IMR-90 (cell line): ENCODE data around the gene ACOXL. TPM values are rescaled to one million over a fixed set of nuclear protein-coding genes. Genes with fewer than 3 reads are reported as not detected.

Experiments used
- ATAC-seq: fragments of 200-7000 bp; cut with Tn5 transposase; 2 replicates; pipeline ENCODE4 v1.9.1; 2020; ENCODE audit warnings: low read depth, mild to moderate bottlenecking, moderate library complexity
- BruUV-seq: library from RNA; stranded (reverse); fragments of 400-500 nt; replicated peaks from 2 replicates; lab custom pipeline; 2021; lab: Mats Ljungman, UMichigan
- CTCF ChIA-PET: fragments of 300-600 bp; formaldehyde crosslinking; extraction: SDS; loops from one replicate; lab custom pipeline; 2021; ENCODE audit warnings: antibody characterized with exemption; lab: Yijun Ruan, JAX
- POLR2A ChIA-PET: fragments of 300-600 bp; sonication (Branson Sonifier 250); formaldehyde crosslinking; loops from one replicate; lab custom pipeline; 2022; ENCODE audit warnings: antibody characterized with exemption; ENCODE audit not compliant: unreplicated experiment; lab: Charles Lee
- DNase-seq: peaks from one replicate; pipeline ENCODE4 v3.0.0; 2013
- H2AFZ ChIP-seq: replicated peaks from 2 replicates; pipeline ENCODE3; 2013; ENCODE audit warnings: low read length, mild to moderate bottlenecking; ENCODE audit not compliant: poor library complexity
- H2AK5ac ChIP-seq: 2 replicates; pipeline ENCODE4 v1.6.1; 2013; ENCODE audit warnings: low read depth, low read length, inconsistent platforms
- H2AK9ac ChIP-seq: replicated peaks from 2 replicates; pipeline ENCODE3; 2013; ENCODE audit warnings: mild to moderate bottlenecking, low read depth, low read length, moderate library complexity; ENCODE audit not compliant: poor library complexity
- H2BK120ac ChIP-seq: 2 replicates; pipeline ENCODE4 v1.6.1; 2013; ENCODE audit warnings: low read depth, low read length, inconsistent platforms
- H2BK15ac ChIP-seq: 3 replicates; pipeline ENCODE4 v1.6.1; 2013; ENCODE audit warnings: low read depth, low read length, inconsistent platforms
- H2BK20ac ChIP-seq: 2 replicates; pipeline ENCODE4 v1.6.1; 2013; ENCODE audit warnings: low read depth, mild to moderate bottlenecking, inconsistent platforms, low read length, moderate library complexity
- H2BK5ac ChIP-seq: 2 replicates; pipeline ENCODE4 v1.6.1; 2013; ENCODE audit warnings: mild to moderate bottlenecking, low read depth, low read length, inconsistent platforms; ENCODE audit not compliant: poor library complexity, severe bottlenecking
- H3K14ac ChIP-seq: replicated peaks from 2 replicates; pipeline ENCODE4 v1.6.1; 2013; ENCODE audit warnings: low read depth, low read length, inconsistent platforms
- H3K18ac ChIP-seq: 2 replicates; pipeline ENCODE4 v1.6.1; 2013; ENCODE audit warnings: low read depth, low read length, control low read depth
- H3K23ac ChIP-seq: 2 replicates; pipeline ENCODE4 v1.6.1; 2013; ENCODE audit warnings: low read depth, low read length, inconsistent platforms
- H3K27ac ChIP-seq: 2 replicates; pipeline ENCODE4 v1.5.1; 2013; ENCODE audit warnings: mild to moderate bottlenecking, control low read depth, low read length; ENCODE audit not compliant: insufficient read depth
- H3K27me3 ChIP-seq: 2 replicates; pipeline ENCODE4 v1.6.1; 2013; ENCODE audit warnings: low read length; ENCODE audit not compliant: control insufficient read depth, insufficient read depth
- H3K36me3 ChIP-seq: 2 replicates; pipeline ENCODE4 v1.6.1; 2013; ENCODE audit warnings: low read length, mixed read lengths; ENCODE audit not compliant: control insufficient read depth, insufficient read depth
- H3K4ac ChIP-seq: 2 replicates; pipeline ENCODE4 v1.6.1; 2013; ENCODE audit warnings: low read depth, low read length, inconsistent platforms
- H3K4me1 ChIP-seq: 2 replicates; pipeline ENCODE4 v1.6.1; 2013; ENCODE audit warnings: low read length, mixed read lengths; ENCODE audit not compliant: control insufficient read depth, insufficient read depth
- H3K4me2 ChIP-seq: 2 replicates; pipeline ENCODE4 v1.6.1; 2013; ENCODE audit warnings: low read depth, mild to moderate bottlenecking, control low read depth, low read length, moderate library complexity
- H3K4me3 ChIP-seq: 2 replicates; pipeline ENCODE4 v1.5.1; 2013; ENCODE audit warnings: low read depth, mild to moderate bottlenecking, control low read depth, low read length, moderate library complexity; ENCODE audit not compliant: insufficient read depth
- H3K56ac ChIP-seq: 2 replicates; pipeline ENCODE4 v1.6.1; 2013; ENCODE audit warnings: low read length, inconsistent platforms; ENCODE audit not compliant: insufficient read depth; ENCODE audit errors: extremely low read depth
- H3K79me1 ChIP-seq, 2 experiments: 2 replicates each; pipeline ENCODE4 v1.6.1; 2013; ENCODE audit warnings: low read length in 2 of 2, inconsistent platforms in 1 of 2, low read depth in 1 of 2
- H3K9ac ChIP-seq: 2 replicates; pipeline ENCODE4 v1.6.1; 2013; ENCODE audit warnings: low read depth, low read length, control low read depth
- H3K9me1 ChIP-seq: 2 replicates; pipeline ENCODE4 v1.6.1; 2013; ENCODE audit warnings: low read length, inconsistent platforms; ENCODE audit not compliant: insufficient read depth
- H3K9me3 ChIP-seq: 2 replicates; pipeline ENCODE4 v1.6.1; 2013; ENCODE audit warnings: low read length; ENCODE audit not compliant: control insufficient read depth, insufficient read depth
- H4K20me1 ChIP-seq: 2 replicates; pipeline ENCODE4 v1.6.1; 2013; ENCODE audit warnings: low read length, inconsistent platforms; ENCODE audit not compliant: insufficient read depth
- H4K5ac ChIP-seq: 2 replicates; pipeline ENCODE4 v1.6.1; 2013; ENCODE audit warnings: mild to moderate bottlenecking, low read depth, low read length, control low read depth
- H4K8ac ChIP-seq, 2 experiments: 2 replicates each; pipeline ENCODE4 v1.6.1; 2013; ENCODE audit warnings: low read depth in 2 of 2, low read length in 2 of 2, control low read depth in 1 of 2, inconsistent platforms in 1 of 2
- H4K91ac ChIP-seq: 2 replicates; pipeline ENCODE4 v1.6.1; 2013; ENCODE audit warnings: low read depth, low read length, inconsistent platforms; ENCODE audit not compliant: insufficient read depth
- BHLHE40 ChIP-seq: fragments of 150-350 bp; IDR thresholded peaks from 2 replicates; pipeline ENCODE4 v1.6.1; 2016; ENCODE audit warnings: mild to moderate bottlenecking, low read depth, low read length
- CEBPB ChIP-seq: IDR thresholded peaks from 2 replicates; pipeline ENCODE4 v1.6.1; 2012; ENCODE audit warnings: low read depth, low read length, improper control_type of control experiment
- CHD1 ChIP-seq: IDR thresholded peaks from 2 replicates; pipeline ENCODE4 v1.6.1; 2012; ENCODE audit warnings: low read depth, low read length, improper control_type of control experiment
- FOS ChIP-seq: fragments of 150-350 bp; IDR thresholded peaks from 2 replicates; pipeline ENCODE4 v1.6.1; 2016; ENCODE audit warnings: low read depth, low read length
- MAFK ChIP-seq: IDR thresholded peaks from 2 replicates; pipeline ENCODE4 v1.6.1; 2012; ENCODE audit warnings: low read depth, low read length, improper control_type of control experiment
- MAZ ChIP-seq: IDR thresholded peaks from 2 replicates; pipeline ENCODE4 v1.6.1; 2012; ENCODE audit warnings: low read depth, mild to moderate bottlenecking, low read length, improper control_type of control experiment, moderate library complexity, borderline replicate concordance
- MXI1 ChIP-seq: IDR thresholded peaks from 2 replicates; pipeline ENCODE4 v1.6.1; 2012; ENCODE audit warnings: low read depth, mild to moderate bottlenecking, low read length, moderate library complexity, borderline replicate concordance
- NFE2L2 ChIP-seq: fragments of 150-350 bp; IDR thresholded peaks from 2 replicates; pipeline ENCODE4 v1.6.1; 2016; ENCODE audit warnings: low read depth, mild to moderate bottlenecking, low read length
- POLR2A ChIP-seq: IDR thresholded peaks from 2 replicates; pipeline ENCODE4 v1.6.1; 2012; ENCODE audit warnings: mild to moderate bottlenecking, low read depth, low read length
- RAD21 ChIP-seq: IDR thresholded peaks from 2 replicates; pipeline ENCODE4 v1.6.1; 2012; ENCODE audit warnings: low read length, improper control_type of control experiment
- RCOR1 ChIP-seq: IDR thresholded peaks from 2 replicates; pipeline ENCODE4 v1.6.1; 2012; ENCODE audit warnings: mild to moderate bottlenecking, low read length, improper control_type of control experiment; ENCODE audit not compliant: insufficient replicate concordance
- RFX5 ChIP-seq: IDR thresholded peaks from 2 replicates; pipeline ENCODE4 v1.8.0; 2012; ENCODE audit warnings: low read depth, mild to moderate bottlenecking, low read length, moderate library complexity
- SMC3 ChIP-seq: fragments of 150-350 bp; IDR thresholded peaks from 2 replicates; pipeline ENCODE4 v1.6.1; 2016; ENCODE audit warnings: low read depth, mild to moderate bottlenecking, antibody characterized with exemption, low read length, moderate library complexity
- WGBS, 2 experiments: methylation state at CpG; one replicate each; pipeline versions ENCODE4 v1.1.5 to v1.1.7; 2013; ENCODE audit warnings: missing lambda C conversion rate in 2 of 2; ENCODE audit not compliant: insufficient read length in 1 of 2; ENCODE audit errors: extremely low coverage in 2 of 2; 5-methylcytosine and 5-hydroxymethylcytosine counted together
- dilution Hi-C: fragments of 300-500 bp; cut with HindIII; formaldehyde crosslinking; loops from one replicate; pipeline ENCODE4 v1.14.3; 2018; ENCODE audit warnings: low sequenced_read_pairs; ENCODE audit not compliant: unreplicated experiment
- in situ Hi-C: fragments of 300-500 bp; cut with MboI; formaldehyde crosslinking; loops from 3 replicates; pipeline ENCODE4 v1.14.3; 2019; ENCODE audit warnings: low sequenced_read_pairs, inconsistent platforms, mixed read lengths
- intact Hi-C: fragments of 100-400 bp; cut with micrococcal nuclease; formaldehyde crosslinking; loops from 2 replicates; pipeline ENCODE4 v1.10.0; 2022
- polyA plus RNA-seq, 3 experiments: library from polyadenylated mRNA; depleted of rRNA; stranded (reverse); fragments of >200 nt; gene quantifications; 2 replicates each; pipeline ENCODE4 v1.2.3, GENCODE V29; 2012; ENCODE audit warnings: low replicate concordance in 1 of 3
- total RNA-seq: library from RNA; depleted of rRNA; stranded (reverse); fragments of >200 nt; gene quantifications from 2 replicates; pipeline ENCODE4 v1.2.3, GENCODE V29; 2012
- TF ChIP-seq, protein P1 (sequence below): conservative IDR thresholded peaks from 2 replicates; pipeline ENCODE4 v1.5.1; 2012; ENCODE audit warnings: mild to moderate bottlenecking, low read depth, low read length, improper control_type of control experiment
- TF ChIP-seq, protein P2 (sequence below): fragments of 150-350 bp; IDR thresholded peaks from 2 replicates; pipeline ENCODE4 v1.6.1; 2017; ENCODE audit warnings: mild to moderate bottlenecking, antibody characterized with exemption, low read length, low read depth
- TF ChIP-seq, protein P3 (sequence below): fragments of 150-350 bp; IDR thresholded peaks from 2 replicates; pipeline ENCODE4 v1.6.1; 2016; ENCODE audit warnings: low read depth, mild to moderate bottlenecking, low read length, moderate library complexity, borderline replicate concordance

The ACOXL gene
- total and polyA plus RNA-seq, 2 of the 4 experiments (the other 2 are of a cell fraction) = not detected

DNA sequence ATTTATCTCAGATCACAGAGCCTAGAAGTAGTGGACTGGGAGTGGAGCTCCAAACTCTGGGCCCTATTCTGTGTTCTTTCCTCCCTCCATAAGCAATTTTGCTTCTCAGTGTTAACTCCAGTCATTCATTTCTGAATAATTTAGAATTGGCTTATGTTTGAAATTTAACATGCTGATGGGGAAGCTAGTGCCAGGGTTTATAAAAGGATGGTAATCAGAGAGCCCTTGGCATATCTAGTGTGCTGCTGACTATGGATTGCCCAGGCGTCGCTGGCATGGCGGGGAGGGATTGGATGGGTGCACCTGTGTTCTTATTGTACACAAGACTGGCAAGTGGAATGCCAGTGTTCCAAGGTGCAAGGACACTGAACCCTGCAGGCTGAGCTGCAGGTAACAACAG, 177.1 kb downstream of the ACOXL start:
- no peak overlapping the region for H2BK20ac ChIP-seq
- H2AFZ ChIP-seq = no peak overlapping the region
- no peak overlapping the region for H4K91ac ChIP-seq
- H4K5ac ChIP-seq = no peak overlapping the region
- no peak overlapping the region for H3K4me3 ChIP-seq
- in situ Hi-C loops (no loop called here), intact Hi-C loops (no loop called here), dilution Hi-C loops (no loop called here)
- no peak overlapping the region for H3K4me2 ChIP-seq
- no peak overlapping the region for H3K23ac ChIP-seq
- H3K27me3 ChIP-seq = peaks cover 8% of the 10 kb centered on the region
- no peak overlapping the region for H4K8ac ChIP-seq
- ATAC-seq = no peak
- no peaks in the 10 kb centered on the region for H4K20me1 ChIP-seq
- H3K79me1 ChIP-seq = no peaks in the 10 kb centered on the region
- no peak for DNase-seq
- H3K14ac ChIP-seq = no peak overlapping the region
- H3K36me3 ChIP-seq = no peaks in the 10 kb centered on the region
- TF ChIP-seq POLR2A = no peak
- TF ChIP-seq, protein P1, sequence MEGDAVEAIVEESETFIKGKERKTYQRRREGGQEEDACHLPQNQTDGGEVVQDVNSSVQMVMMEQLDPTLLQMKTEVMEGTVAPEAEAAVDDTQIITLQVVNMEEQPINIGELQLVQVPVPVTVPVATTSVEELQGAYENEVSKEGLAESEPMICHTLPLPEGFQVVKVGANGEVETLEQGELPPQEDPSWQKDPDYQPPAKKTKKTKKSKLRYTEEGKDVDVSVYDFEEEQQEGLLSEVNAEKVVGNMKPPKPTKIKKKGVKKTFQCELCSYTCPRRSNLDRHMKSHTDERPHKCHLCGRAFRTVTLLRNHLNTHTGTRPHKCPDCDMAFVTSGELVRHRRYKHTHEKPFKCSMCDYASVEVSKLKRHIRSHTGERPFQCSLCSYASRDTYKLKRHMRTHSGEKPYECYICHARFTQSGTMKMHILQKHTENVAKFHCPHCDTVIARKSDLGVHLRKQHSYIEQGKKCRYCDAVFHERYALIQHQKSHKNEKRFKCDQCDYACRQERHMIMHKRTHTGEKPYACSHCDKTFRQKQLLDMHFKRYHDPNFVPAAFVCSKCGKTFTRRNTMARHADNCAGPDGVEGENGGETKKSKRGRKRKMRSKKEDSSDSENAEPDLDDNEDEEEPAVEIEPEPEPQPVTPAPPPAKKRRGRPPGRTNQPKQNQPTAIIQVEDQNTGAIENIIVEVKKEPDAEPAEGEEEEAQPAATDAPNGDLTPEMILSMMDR = no peak
- TF ChIP-seq FOS = no peak
- no peak for TF ChIP-seq CHD1
- no peak for TF ChIP-seq NFE2L2
- no peak for TF ChIP-seq BHLHE40
- TF ChIP-seq RCOR1 = no peak
- TF ChIP-seq, protein P2, sequence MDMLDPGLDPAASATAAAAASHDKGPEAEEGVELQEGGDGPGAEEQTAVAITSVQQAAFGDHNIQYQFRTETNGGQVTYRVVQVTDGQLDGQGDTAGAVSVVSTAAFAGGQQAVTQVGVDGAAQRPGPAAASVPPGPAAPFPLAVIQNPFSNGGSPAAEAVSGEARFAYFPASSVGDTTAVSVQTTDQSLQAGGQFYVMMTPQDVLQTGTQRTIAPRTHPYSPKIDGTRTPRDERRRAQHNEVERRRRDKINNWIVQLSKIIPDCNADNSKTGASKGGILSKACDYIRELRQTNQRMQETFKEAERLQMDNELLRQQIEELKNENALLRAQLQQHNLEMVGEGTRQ = no peak
- TF ChIP-seq SMC3 = no peak
- no peak for TF ChIP-seq MXI1
- TF ChIP-seq, protein P3, sequence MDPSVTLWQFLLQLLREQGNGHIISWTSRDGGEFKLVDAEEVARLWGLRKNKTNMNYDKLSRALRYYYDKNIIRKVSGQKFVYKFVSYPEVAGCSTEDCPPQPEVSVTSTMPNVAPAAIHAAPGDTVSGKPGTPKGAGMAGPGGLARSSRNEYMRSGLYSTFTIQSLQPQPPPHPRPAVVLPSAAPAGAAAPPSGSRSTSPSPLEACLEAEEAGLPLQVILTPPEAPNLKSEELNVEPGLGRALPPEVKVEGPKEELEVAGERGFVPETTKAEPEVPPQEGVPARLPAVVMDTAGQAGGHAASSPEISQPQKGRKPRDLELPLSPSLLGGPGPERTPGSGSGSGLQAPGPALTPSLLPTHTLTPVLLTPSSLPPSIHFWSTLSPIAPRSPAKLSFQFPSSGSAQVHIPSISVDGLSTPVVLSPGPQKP = no peak
- no peak for TF ChIP-seq MAFK
- TF ChIP-seq CEBPB = no peak
- no peak for TF ChIP-seq RFX5
- no peak for TF ChIP-seq MAZ
- no peak for TF ChIP-seq RAD21
- H2BK5ac ChIP-seq = no peak overlapping the region
- no TSS peak for BruUV-seq
- no peaks in the 10 kb centered on the region for H3K9me1 ChIP-seq
- ChIA-PET POLR2A (no interaction called here), CTCF (no interaction called here)
- no peaks in the 10 kb centered on the region for H3K4me1 ChIP-seq
- no peak overlapping the region for H3K9ac ChIP-seq
- WGBS, 2 experiments = 83% methylated on average over 2 of the region's 3 CpGs; no CpG with 5 or more reads in 1 of the 2 experiments
- no peak overlapping the region for H2BK15ac ChIP-seq
- no peak overlapping the region for H3K27ac ChIP-seq
- no peak overlapping the region for H2AK5ac ChIP-seq
- H2BK120ac ChIP-seq = no peak overlapping the region
- no peak overlapping the region for H2AK9ac ChIP-seq
- no peaks in the 10 kb centered on the region for H3K9me3 ChIP-seq
- H3K4ac ChIP-seq = no peak overlapping the region
- no peak overlapping the region for H3K18ac ChIP-seq
- H3K56ac ChIP-seq = no peak overlapping the region
